Thyroid gland (tissue), 4 donors: ENCODE measurements around the gene GPRC5A.

ENCODE experiments used
- CTCF ChIP-seq, 6 experiments: fragments of 200-600 bp in 3 of 6; fragments of 450-650 bp in 3 of 6; sonication (generic) in 3 of 6; IDR thresholded peaks; one replicate each; pipeline ENCODE4 v1.5.1; 2016 to 2019; ENCODE audit warnings: antibody characterized with exemption in 6 of 6, mild to moderate bottlenecking in 2 of 6, inconsistent platforms in 1 of 6, moderate library complexity in 1 of 6
- POLR2A ChIP-seq, 2 donors: fragments of 450-650 bp; IDR thresholded peaks; one replicate each; pipeline ENCODE4 v1.6.1; 2017; ENCODE audit warnings: antibody characterized with exemption in 2 of 2, mild to moderate bottlenecking in 2 of 2, moderate library complexity in 1 of 2

- TF ChIP-seq CTCF (IDR thresholded peaks at IDR 0.05) (no peak), POLR2A (IDR thresholded peaks at IDR 0.05) (no peak)
Observed at GRCh38 chr12:12908711-12909110, 17.3 kb downstream of the GPRC5A start.
